H1 (cell line): ENCODE data around the gene RNU1-4. TPM values are rescaled to one million over a fixed set of nuclear protein-coding genes. Genes with fewer than 3 reads are reported as not detected.
"Not testable (repeated sequence)": the region's sequence is repeated elsewhere in the genome, so short reads cannot be mapped to it uniquely, and the experiment has no call there.

Experiments
- CTCF ChIA-PET: fragments of 300-600 bp; sonication (Branson Sonifier 250); formaldehyde crosslinking; loops from one replicate; lab custom pipeline; 2021; ENCODE audit not compliant: partially characterized antibody; lab: Charles Lee
- POLR2A ChIA-PET: fragments of 300-600 bp; sonication (Branson Sonifier 250); formaldehyde crosslinking; loops from one replicate; lab custom pipeline; 2021; ENCODE audit warnings: inconsistent platforms; ENCODE audit not compliant: partially characterized antibody; lab: Charles Lee
- DNase-seq, 2 experiments: peaks; one replicate each; pipeline versions ENCODE4 v3.0.0 to v3.0.0-alpha.2; 2010 to 2022; ENCODE audit warnings: low spot score in 2 of 2, low read depth in 1 of 2, mixed read lengths in 1 of 2
- FAIRE-seq: peaks from 2 replicates; lab custom pipeline; 2011; peaks lifted over from hg19 to GRCh38; lab: Jason Lieb, UNC
- H2AFZ ChIP-seq: 2 replicates; pipeline ENCODE4 v1.8.1; 2012; ENCODE audit warnings: low read length, inconsistent platforms
- H2AK5ac ChIP-seq: 2 replicates; pipeline ENCODE4 v1.6.1; 2013; ENCODE audit warnings: low read depth, low read length
- H2BK120ac ChIP-seq: replicated peaks from 2 replicates; pipeline ENCODE3; 2013; ENCODE audit warnings: low read depth, low read length, inconsistent platforms
- H2BK12ac ChIP-seq: 2 replicates; pipeline ENCODE4 v1.6.1; 2013; ENCODE audit warnings: low read depth, low read length
- H2BK15ac ChIP-seq: 2 replicates; pipeline ENCODE4 v1.6.1; 2013; ENCODE audit warnings: low read length
- H2BK20ac ChIP-seq: 2 replicates; pipeline ENCODE4 v1.6.1; 2013; ENCODE audit warnings: low read length
- H2BK5ac ChIP-seq: 2 replicates; pipeline ENCODE4 v1.6.1; 2013; ENCODE audit warnings: low read depth, low read length
- H3K14ac ChIP-seq: 2 replicates; pipeline ENCODE4 v1.6.1; 2013; ENCODE audit warnings: inconsistent platforms; ENCODE audit not compliant: insufficient read length
- H3K18ac ChIP-seq: 2 replicates; pipeline ENCODE4 v1.6.1; 2013; ENCODE audit warnings: low read length; ENCODE audit errors: extremely low read depth
- H3K23ac ChIP-seq: 2 replicates; pipeline ENCODE4 v1.6.1; 2013; ENCODE audit warnings: inconsistent platforms; ENCODE audit not compliant: insufficient read length
- H3K23me2 ChIP-seq: 2 replicates; pipeline ENCODE4 v1.6.1; 2013; ENCODE audit warnings: low read depth, low read length
- H3K27ac ChIP-seq: 2 replicates; pipeline ENCODE4 v1.6.1; 2011; ENCODE audit warnings: low read depth, low read length, inconsistent platforms
- H3K27me3 ChIP-seq, 4 experiments: replicated peaks in 1 of 4; 1 replicate in 1 of 4; 2 replicates in 3 of 4; pipeline versions ENCODE4 v1.6.1 to v1.8.1; 2011 to 2013; ENCODE audit warnings: low read length in 3 of 4, mild to moderate bottlenecking in 3 of 4, inconsistent platforms in 2 of 4, mixed read lengths in 2 of 4, moderate library complexity in 1 of 4; ENCODE audit not compliant: control insufficient read depth in 3 of 4, insufficient read depth in 3 of 4; ENCODE audit errors: extremely low read depth in 1 of 4
- H3K36me3 ChIP-seq, 4 experiments: 2 replicates each; pipeline versions ENCODE4 v1.6.1 to v1.8.1; 2011 to 2013; ENCODE audit warnings: mild to moderate bottlenecking in 4 of 4, low read length in 3 of 4, moderate library complexity in 2 of 4, control low read depth in 1 of 4, inconsistent platforms in 1 of 4; ENCODE audit not compliant: insufficient read depth in 4 of 4, control insufficient read depth in 2 of 4
- H3K4ac ChIP-seq: replicated peaks from 2 replicates; pipeline ENCODE3; 2013; ENCODE audit warnings: low read length, low read depth, mixed read lengths, inconsistent platforms; ENCODE audit not compliant: insufficient read length
- H3K4me1 ChIP-seq, 4 experiments: replicated peaks in 1 of 4; 1 replicate in 1 of 4; 2 replicates in 3 of 4; pipeline versions ENCODE4 v1.6.1 to v1.8.1; 2011 to 2013; ENCODE audit warnings: low read length in 3 of 4, inconsistent platforms in 2 of 4, mixed read lengths in 1 of 4; ENCODE audit not compliant: insufficient read depth in 4 of 4, control insufficient read depth in 3 of 4
- H3K4me2 ChIP-seq, 2 experiments: 2 replicates each; pipeline versions ENCODE4 v1.6.1 to v1.8.1; 2011 to 2013; ENCODE audit warnings: low read depth in 2 of 2, low read length in 2 of 2, control low read depth in 1 of 2, inconsistent platforms in 1 of 2, mild to moderate bottlenecking in 1 of 2; ENCODE audit not compliant: insufficient read depth in 1 of 2
- H3K4me3 ChIP-seq, 4 experiments: fragments of 200-600, 300-600 bp in 1 of 4; sonication (generic), shearing (Covaris generic), sonication (Bioruptor Twin) in 1 of 4; 2 replicates each; pipeline versions ENCODE4 v1.5.1 to v1.8.1; 2011 to 2016; ENCODE audit warnings: low read length in 4 of 4, low read depth in 3 of 4, control low read depth in 2 of 4, inconsistent platforms in 2 of 4, mild to moderate bottlenecking in 2 of 4, mixed read lengths in 1 of 4, moderate library complexity in 1 of 4; ENCODE audit not compliant: insufficient read depth in 2 of 4; ENCODE audit errors: extremely low read depth in 1 of 4
- H3K56ac ChIP-seq: replicated peaks from 2 replicates; pipeline ENCODE3; 2013; ENCODE audit warnings: low read depth, mild to moderate bottlenecking, mixed read lengths, low read length, inconsistent platforms; ENCODE audit not compliant: insufficient read length
- H3K79me1 ChIP-seq: 2 replicates; pipeline ENCODE4 v1.6.1; 2013; ENCODE audit warnings: low read depth, low read length, control low read depth
- H3K79me2 ChIP-seq, 2 experiments: 2 replicates each; pipeline versions ENCODE4 v1.6.1 to v1.8.1; 2012 to 2013; ENCODE audit warnings: low read length in 2 of 2, mild to moderate bottlenecking in 2 of 2, inconsistent platforms in 1 of 2; ENCODE audit not compliant: insufficient read depth in 2 of 2, control insufficient read depth in 1 of 2
- H3K9ac ChIP-seq, 4 experiments: replicated peaks in 1 of 4; 1 replicate in 1 of 4; 2 replicates in 3 of 4; pipeline versions ENCODE4 v1.6.1 to v1.8.1; 2011 to 2013; ENCODE audit warnings: low read depth in 3 of 4, low read length in 3 of 4, control low read depth in 2 of 4, mild to moderate bottlenecking in 2 of 4, moderate library complexity in 2 of 4, inconsistent platforms in 1 of 4; ENCODE audit errors: extremely low read depth in 1 of 4
- H3K9me3 ChIP-seq, 2 experiments: 2 replicates each; pipeline versions ENCODE4 v1.6.1 to v1.8.1; 2012 to 2013; ENCODE audit warnings: mild to moderate bottlenecking in 2 of 2, moderate library complexity in 2 of 2, control low read depth in 1 of 2, inconsistent platforms in 1 of 2, low read depth in 1 of 2, low read length in 1 of 2, mixed read lengths in 1 of 2; ENCODE audit not compliant: insufficient read depth in 2 of 2
- H4K20me1 ChIP-seq, 2 experiments: replicated peaks in 1 of 2; 2 replicates each; pipeline versions ENCODE3 to v1.8.1; 2011 to 2013; ENCODE audit warnings: inconsistent platforms in 2 of 2, low read length in 2 of 2, mild to moderate bottlenecking in 1 of 2; ENCODE audit not compliant: insufficient read depth in 2 of 2, control insufficient read depth in 1 of 2
- H4K5ac ChIP-seq: 2 replicates; pipeline ENCODE4 v1.6.1; 2013; ENCODE audit warnings: low read length, low read depth, mixed read lengths, inconsistent platforms; ENCODE audit not compliant: insufficient read length
- H4K8ac ChIP-seq: 2 replicates; pipeline ENCODE4 v1.8.0; 2013; ENCODE audit warnings: mild to moderate bottlenecking, moderate library complexity, low read length, inconsistent platforms; ENCODE audit not compliant: insufficient read depth; ENCODE audit errors: extremely low read depth
- H4K91ac ChIP-seq: replicated peaks from 2 replicates; pipeline ENCODE3; 2013; ENCODE audit warnings: low read length, mixed read lengths, inconsistent platforms; ENCODE audit not compliant: insufficient read length
- E2F6 ChIP-seq: IDR thresholded peaks from 2 replicates; pipeline ENCODE4 v1.6.1; 2012; ENCODE audit warnings: inconsistent platforms
- MAX ChIP-seq: IDR thresholded peaks from 2 replicates; pipeline ENCODE4 v1.6.1; 2012; ENCODE audit warnings: inconsistent platforms
- WGBS, 2 experiments: shearing (Covaris generic) in 1 of 2; methylation state at CpG; one replicate each; pipeline versions ENCODE4 v1.1.6 to v1.1.7; 2013 to 2015; ENCODE audit warnings: low lambda C conversion rate in 2 of 2, mixed read lengths in 2 of 2, inconsistent platforms in 1 of 2, low coverage in 1 of 2, missing lambda C conversion rate in 1 of 2; ENCODE audit not compliant: insufficient replicate concordance in 2 of 2, insufficient coverage in 1 of 2, insufficient read length in 1 of 2; ENCODE audit errors: extremely low coverage in 1 of 2, missing lambda C conversion rate in 1 of 2; 5-methylcytosine and 5-hydroxymethylcytosine counted together
- polyA plus RNA-seq, 7 experiments: library from polyadenylated mRNA; depleted of rRNA in 3 of 7; stranded (reverse) in 5 of 7; unstranded in 2 of 7; fragments of >200 nt in 5 of 7; fragments of 200-250 nt in 2 of 7; gene quantifications; 1 replicate in 5 of 7; 2 replicates in 1 of 7; 4 replicates in 1 of 7; pipeline versions ENCODE4 v1.2.1 to v1.2.3, GENCODE V29; 2011 to 2013; ENCODE audit warnings: missing spikeins in 2 of 7, mixed read lengths in 2 of 7
- total RNA-seq: library from RNA; stranded (reverse); fragmentation: NEBNext Ultra II Directional; extraction: Animal tissue kit (Norgen Biotek cat#: 25700); gene quantifications from 2 replicates; pipeline ENCODE4 v1.2.1, GENCODE V29; 2021

Gene RNU1-4
- total and polyA plus RNA-seq, 2 of the 8 experiments (the other 6 are each of a cell fraction or from before 2014, with no cell fraction given), result 145 to 1,303 TPM

- not testable (repeated sequence) for H3K9ac ChIP-seq, H4K91ac ChIP-seq, H3K79me2 ChIP-seq, H3K27me3 ChIP-seq, H4K5ac ChIP-seq, H4K20me1 ChIP-seq, H3K9me3 ChIP-seq, H2BK20ac ChIP-seq, H3K14ac ChIP-seq, H2BK15ac ChIP-seq, H4K8ac ChIP-seq, H3K23ac ChIP-seq, H2BK120ac ChIP-seq, H3K27ac ChIP-seq, H3K4ac ChIP-seq, H3K18ac ChIP-seq, H3K36me3 ChIP-seq, H3K4me2 ChIP-seq, H3K23me2 ChIP-seq, H2AK5ac ChIP-seq, H3K79me1 ChIP-seq, H2BK5ac ChIP-seq, H3K56ac ChIP-seq, H2BK12ac ChIP-seq, DNase-seq, H2AFZ ChIP-seq, H3K4me1 ChIP-seq, FAIRE-seq
- ChIA-PET CTCF (interaction anchor here (0.6 to 27.1 kb wide), 6 partner anchors 7 to 133 kb away, joined by 3 to 723 read pairs (median 5); partner anchors contain the start of gene NBPF1), POLR2A (interaction anchor here (0.7 to 7.3 kb wide), 11 partner anchors 8 to 211 kb away, joined by 3 to 52 read pairs (median 3); no protein-coding TSS in a partner anchor)
- 53% methylated on average over 20 of the region's 79 CpGs; no CpG with 5 or more reads in 1 of the 2 experiments for WGBS, 2 experiments
- H3K4me3 ChIP-seq, result 0 out of 8 replicates have a peak overlapping the region, but pooled peaks of 1 of the 4 experiments have one; percentile 6
- peak; percentile 40; the same call in 1 of the 2 replicates for TF ChIP-seq MAX
- TF ChIP-seq E2F6, result 0 out of 2 replicates have a peak, but pooled peaks have one; percentile 29
Measured at GRCh38 chr1:16692717-16693448, 47.4 kb upstream of the RNU1-4 start.
